Pancreas (tissue), 10 donors: ENCODE data around the gene OASL. TPM values are rescaled to one million over a fixed set of nuclear protein-coding genes. Genes with fewer than 3 reads are reported as not detected.

ENCODE experiments used
- ATAC-seq, 4 donors: fragments of 200-7000 bp; cut with Tn5 transposase; one replicate each; pipeline versions ENCODE4 v1.8.0 to v1.9.1; 2020; ENCODE audit warnings: mild to moderate bottlenecking in 4 of 4, moderate library complexity in 4 of 4
- DNase-seq, 6 donors: peaks; one replicate each; pipeline ENCODE4 v3.0.0-alpha.2; 2020
- FAIRE-seq: peaks from 2 replicates; lab custom pipeline; 2012; peaks lifted over from hg19 to GRCh38; lab: Jason Lieb, UNC
- H3K27ac ChIP-seq, 4 donors: fragments of 200-600 bp; sonication (generic); 1 replicate in 3 of 4; 2 replicates in 1 of 4; pipeline versions ENCODE4 v1.5.0 to v1.8.0; 2020
- H3K27me3 ChIP-seq, 4 donors: fragments of 200-600 bp; one replicate each; pipeline ENCODE4 v1.8.0; 2021
- H3K36me3 ChIP-seq, 3 donors: fragments of 200-600 bp; sonication (generic) in 1 of 3; one replicate each; pipeline versions ENCODE4 v1.5.0 to v1.8.0; 2020 to 2021
- H3K4me1 ChIP-seq, 3 donors: fragments of 200-600 bp; one replicate each; pipeline ENCODE4 v1.8.0; 2021
- H3K4me3 ChIP-seq, 4 donors: fragments of 200-600 bp; sonication (generic) in 2 of 4; one replicate each; pipeline versions ENCODE4 v1.5.0 to v1.8.0; 2020 to 2021
- H3K9me3 ChIP-seq, 4 donors: fragments of 200-600 bp; one replicate each; pipeline ENCODE4 v1.8.0; 2021
- WGBS, 2 donors: extraction: QIAGEN DNeasy Blood & Tissue Kit; methylation state at CpG; one replicate each; pipeline ENCODE4 v1.1.7; 2013; 5-methylcytosine and 5-hydroxymethylcytosine counted together
- intact Hi-C, 3 donors: fragments of 100-400 bp; cut with DNase I; formaldehyde crosslinking; loops; one replicate each; pipeline versions ENCODE4 v1.11.1 to v1.14.2; 2022
- polyA plus RNA-seq, 2 donors: library from polyadenylated mRNA; stranded (reverse); fragments of 200-250 nt; gene quantifications; one replicate each; pipeline ENCODE4 v1.2.3, GENCODE V29; 2013
- total RNA-seq, 6 donors: library from RNA; stranded (reverse); fragmentation: NEBNext Ultra II Directional in 4 of 6; extraction: Animal tissue kit (Norgen Biotek cat#: 25700) in 4 of 6; gene quantifications; one replicate each; pipeline versions ENCODE4 v1.2.1 to v1.2.4, GENCODE V29; 2021 to 2023
- TF ChIP-seq, protein P1 (sequence below), 4 donors: fragments of 200-600 bp; sonication (generic) in 3 of 4; IDR thresholded peaks; one replicate each; pipeline versions ENCODE4 v1.5.0 to v1.8.0; 2021; ENCODE audit warnings: antibody characterized with exemption in 4 of 4
- donor health status: healthy with polysubstance abuse.
- donor health status: DM: no; HTN: no; CAD: no; lungs with moderate emphysema.
- donor health status: DM: no; HTN: no; CAD: no.
- donor health status: control.
- donor health status: control.
- donor health status: Bipolar disorder and iron deficiency.
- donor health status: DM: yes; HTN: yes; CAD: no.
- donor health status: DM: no; HTN: no; CAD: no.
- donor health status: DM: no; HTN: no; CAD: no.
- donor health status: DM: yes; HTN: yes; CAD: no.

Gene OASL
- total and polyA plus RNA-seq, 8 donors, result 0.16 to 0.59 (median 0.31) TPM

DNA sequence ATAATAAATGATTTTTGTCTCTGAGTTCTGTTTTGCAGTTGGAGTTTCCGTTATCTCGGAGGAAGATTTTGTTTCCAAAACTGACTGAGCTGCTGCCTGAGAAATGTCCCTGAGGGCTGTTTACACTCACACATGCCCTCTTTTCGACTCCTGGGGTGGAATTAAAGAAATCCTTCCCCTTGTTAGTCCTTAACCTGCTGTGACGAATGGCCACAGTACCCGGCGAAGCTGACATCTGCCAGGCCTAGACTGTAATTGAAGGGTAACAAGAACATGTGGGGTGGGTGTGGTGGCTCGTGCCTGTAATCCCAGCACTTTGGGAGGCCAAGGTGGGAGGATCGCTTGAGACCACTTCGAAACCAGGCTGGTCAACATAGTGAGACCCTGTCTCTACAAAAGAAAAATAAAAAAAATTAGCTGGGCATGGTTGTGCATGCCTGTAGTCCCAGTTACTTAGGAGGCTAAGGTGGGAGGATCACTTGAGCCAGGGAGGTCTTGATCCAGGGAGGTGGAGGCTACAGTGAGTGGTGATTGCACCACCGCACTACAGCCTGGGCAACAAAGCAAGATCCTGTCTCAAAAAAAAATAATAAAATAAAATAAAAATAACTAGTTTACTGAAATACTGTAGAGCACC lies 8.4 kb downstream of the OASL start:
- FAIRE-seq (no peak), DNase-seq (no peak), ATAC-seq (no peak)
- TF ChIP-seq, protein P1, sequence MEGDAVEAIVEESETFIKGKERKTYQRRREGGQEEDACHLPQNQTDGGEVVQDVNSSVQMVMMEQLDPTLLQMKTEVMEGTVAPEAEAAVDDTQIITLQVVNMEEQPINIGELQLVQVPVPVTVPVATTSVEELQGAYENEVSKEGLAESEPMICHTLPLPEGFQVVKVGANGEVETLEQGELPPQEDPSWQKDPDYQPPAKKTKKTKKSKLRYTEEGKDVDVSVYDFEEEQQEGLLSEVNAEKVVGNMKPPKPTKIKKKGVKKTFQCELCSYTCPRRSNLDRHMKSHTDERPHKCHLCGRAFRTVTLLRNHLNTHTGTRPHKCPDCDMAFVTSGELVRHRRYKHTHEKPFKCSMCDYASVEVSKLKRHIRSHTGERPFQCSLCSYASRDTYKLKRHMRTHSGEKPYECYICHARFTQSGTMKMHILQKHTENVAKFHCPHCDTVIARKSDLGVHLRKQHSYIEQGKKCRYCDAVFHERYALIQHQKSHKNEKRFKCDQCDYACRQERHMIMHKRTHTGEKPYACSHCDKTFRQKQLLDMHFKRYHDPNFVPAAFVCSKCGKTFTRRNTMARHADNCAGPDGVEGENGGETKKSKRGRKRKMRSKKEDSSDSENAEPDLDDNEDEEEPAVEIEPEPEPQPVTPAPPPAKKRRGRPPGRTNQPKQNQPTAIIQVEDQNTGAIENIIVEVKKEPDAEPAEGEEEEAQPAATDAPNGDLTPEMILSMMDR (IDR thresholded peaks at IDR 0.05), result no peak
- Histone ChIP-seq H3K27ac (no peak overlapping the region), H3K36me3 (no peaks in the 10 kb centered on the region), H3K4me1 (no peaks in the 10 kb centered on the region), H3K27me3 (no peaks in the 10 kb centered on the region), H3K9me3 (no peaks in the 10 kb centered on the region), H3K4me3 (no peak overlapping the region)
- intact Hi-C loops, result no loop called here
- 73 to 78% methylated on average over 10 of the region's 10 CpGs for WGBS, 2 donors

DNA sequence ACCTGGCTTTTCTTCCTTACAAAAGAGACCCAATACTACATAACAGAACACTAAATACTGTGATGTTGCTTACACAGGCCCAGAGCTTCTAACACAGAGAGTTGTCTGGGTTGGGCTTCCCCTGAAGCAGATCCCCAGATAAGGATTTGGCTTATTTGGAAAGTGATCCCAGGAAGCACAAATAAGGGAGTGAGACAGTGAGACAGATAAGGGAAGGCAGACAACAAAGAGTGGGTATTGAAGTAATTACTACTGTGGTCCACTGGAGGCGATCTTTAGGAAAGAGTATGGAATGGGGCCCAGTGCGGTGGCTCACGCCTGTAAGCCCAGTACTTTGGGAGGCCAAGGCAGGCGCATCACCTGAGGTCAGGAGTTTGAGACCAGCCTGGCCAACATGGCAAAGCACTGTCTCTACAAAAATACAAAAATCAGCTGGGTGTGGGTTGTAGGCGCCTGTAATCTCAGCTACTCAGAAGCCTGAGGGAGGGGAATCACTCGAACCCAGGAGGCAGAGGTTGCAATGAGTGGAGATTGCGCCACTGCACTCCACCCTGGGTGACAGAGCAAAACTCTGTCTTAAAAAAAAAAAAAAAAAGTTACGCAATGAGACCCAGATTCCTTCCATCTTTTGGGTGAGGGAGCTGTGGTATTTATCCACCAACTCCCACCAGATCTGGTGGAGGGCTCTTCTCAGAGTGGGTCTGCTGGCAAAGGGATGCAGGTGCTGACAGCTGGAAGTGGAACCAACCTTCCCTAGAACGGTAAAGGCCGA lies 12.6 kb downstream of the OASL start:
- H3K27me3 ChIP-seq, result no peaks in the 10 kb centered on the region
- FAIRE-seq, result no peak
- no peaks in the 10 kb centered on the region for H3K9me3 ChIP-seq
- intact Hi-C loops, result no loop called here
- H3K4me3 ChIP-seq, result no peak overlapping the region
- H3K36me3 ChIP-seq, result no peaks in the 10 kb centered on the region
- ATAC-seq, result no peak
- H3K4me1 ChIP-seq, result no peaks in the 10 kb centered on the region
- no peak overlapping the region for H3K27ac ChIP-seq
- TF ChIP-seq, protein P1 (IDR thresholded peaks at IDR 0.05), result no peak
- DNase-seq, result no peak
- 88 to 90% methylated on average over 10 of the region's 10 CpGs for WGBS, 2 donors

DNA sequence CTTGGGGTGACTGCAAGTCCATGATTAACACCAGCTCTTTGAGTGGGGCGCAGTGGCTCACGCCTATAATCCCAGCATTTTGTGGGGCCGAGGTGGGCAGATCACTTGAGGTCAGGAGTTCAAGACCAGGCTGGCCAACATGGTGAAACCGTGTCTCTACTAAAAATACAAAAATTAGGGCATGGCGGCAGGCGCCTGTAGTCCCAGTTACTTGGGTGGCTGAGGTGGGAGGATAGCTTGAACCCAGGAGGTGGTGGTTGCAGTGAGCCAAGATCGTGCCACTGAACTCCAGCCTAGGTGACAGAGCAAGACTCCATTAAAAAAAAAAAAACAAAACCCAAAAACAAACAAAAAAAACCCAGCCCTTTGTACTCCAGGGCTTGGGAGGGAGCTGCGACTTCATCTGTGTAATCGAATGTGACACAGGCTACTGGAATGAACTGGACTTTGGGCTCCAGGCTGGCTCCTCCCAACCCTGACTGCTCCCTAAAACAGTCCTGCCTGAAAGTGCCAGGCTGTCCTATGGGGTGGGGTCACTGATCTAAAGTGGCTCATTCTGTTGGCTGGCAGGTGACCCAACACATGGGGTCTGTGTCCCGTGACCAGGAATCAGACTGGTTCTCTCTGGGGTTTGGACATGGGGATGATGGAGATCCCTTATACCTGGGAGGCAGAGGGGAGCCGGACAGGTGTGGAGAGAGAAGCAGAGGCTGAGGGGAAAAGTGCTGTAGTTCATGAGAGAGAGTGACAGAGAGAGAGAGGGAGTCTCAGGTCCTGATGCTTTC lies 13.4 kb downstream of the OASL start:
- ATAC-seq (peak in 2 of 4 donors; percentile 51 to 69), FAIRE-seq (no peak), DNase-seq (no peak)
- no peaks in the 10 kb centered on the region for H3K36me3 ChIP-seq
- intact Hi-C loops, result no loop called here
- no peak overlapping the region for H3K27ac ChIP-seq
- H3K27me3 ChIP-seq, result no peaks in the 10 kb centered on the region
- H3K4me3 ChIP-seq, result no peak overlapping the region
- WGBS, 2 donors, result 75 to 83% methylated on average over 11 of the region's 11 CpGs
- TF ChIP-seq, protein P1 (IDR thresholded peaks at IDR 0.05), result no peak
- H3K4me1 ChIP-seq, result no peaks in the 10 kb centered on the region
- H3K9me3 ChIP-seq, result no peaks in the 10 kb centered on the region

DNA sequence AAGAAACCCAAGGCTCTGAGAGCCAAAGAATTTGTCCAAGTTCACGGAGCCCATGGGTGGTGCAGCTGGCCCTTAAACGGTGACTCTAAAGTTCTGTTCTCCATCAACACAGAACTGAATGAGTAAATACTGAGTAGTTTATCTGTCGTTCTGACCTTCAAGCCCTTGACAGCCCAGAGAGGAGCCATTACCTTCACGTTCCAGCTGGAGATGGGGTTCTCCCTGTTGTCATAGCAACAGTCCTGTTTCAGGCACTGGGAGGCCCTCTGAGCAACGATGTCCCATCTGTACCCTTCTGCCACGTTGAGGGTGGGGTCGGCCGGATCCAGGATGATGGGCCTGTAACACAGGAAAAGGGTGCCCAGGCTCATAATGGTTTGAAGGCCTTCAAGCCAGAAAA lies 15.2 kb downstream of the OASL start:
- H3K27ac ChIP-seq, result no peak overlapping the region
- no peak for DNase-seq
- FAIRE-seq, result no peak
- no peaks in the 10 kb centered on the region for H3K4me1 ChIP-seq
- TF ChIP-seq, protein P1 (IDR thresholded peaks at IDR 0.05), result no peak
- H3K27me3 ChIP-seq, result no peaks in the 10 kb centered on the region
- H3K4me3 ChIP-seq, result no peak overlapping the region
- ATAC-seq, result no peak
- no peaks in the 10 kb centered on the region for H3K9me3 ChIP-seq
- intact Hi-C loops, result no loop called here
- no peaks in the 10 kb centered on the region for H3K36me3 ChIP-seq
- WGBS, 2 donors, result 50 to 60% methylated on average over 8 of the region's 8 CpGs
